Astrocyte of the hippocampus (primary cell): ENCODE measurements around the gene STK4.

ENCODE experiments used
- DNase-seq: peaks from one replicate; pipeline ENCODE4 v3.0.0; 2011; ENCODE audit warnings: low read depth, low spot score

Gene STK4

DNA sequence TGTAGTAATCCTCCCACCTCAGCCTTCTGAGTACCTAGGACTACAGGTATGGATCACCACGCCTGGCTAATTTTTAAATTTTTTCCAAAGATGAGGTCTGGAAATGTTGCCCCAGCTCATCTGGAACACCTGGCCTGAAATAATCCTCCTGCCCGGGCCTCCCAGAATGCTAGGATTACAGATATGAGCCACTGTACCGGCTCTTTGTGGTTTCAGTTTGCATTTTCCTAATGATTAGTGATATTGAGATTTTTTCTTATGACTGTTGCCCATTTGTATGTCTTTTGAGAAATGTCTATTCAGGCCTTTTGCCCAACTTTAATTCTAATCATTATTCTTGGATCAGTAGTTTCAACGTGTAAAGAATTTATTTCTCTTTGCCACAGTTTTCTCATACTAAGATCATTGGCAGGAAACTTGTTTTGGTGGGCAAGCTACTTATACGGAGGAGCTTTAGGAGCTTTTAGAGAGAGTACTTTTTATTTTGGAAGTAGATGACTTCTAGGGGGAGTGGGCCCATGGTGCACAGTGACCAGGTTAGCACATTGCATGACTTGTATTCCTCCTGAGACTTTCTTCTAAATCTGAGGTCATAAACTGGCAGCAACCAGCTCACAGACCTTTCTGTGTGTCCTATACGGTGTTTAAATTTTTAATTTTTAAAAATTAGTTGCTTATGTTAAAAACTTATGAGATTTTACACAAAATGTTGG lies 62.3 kb downstream of the STK4 start:
- DNase-seq: peak; percentile 45

DNA sequence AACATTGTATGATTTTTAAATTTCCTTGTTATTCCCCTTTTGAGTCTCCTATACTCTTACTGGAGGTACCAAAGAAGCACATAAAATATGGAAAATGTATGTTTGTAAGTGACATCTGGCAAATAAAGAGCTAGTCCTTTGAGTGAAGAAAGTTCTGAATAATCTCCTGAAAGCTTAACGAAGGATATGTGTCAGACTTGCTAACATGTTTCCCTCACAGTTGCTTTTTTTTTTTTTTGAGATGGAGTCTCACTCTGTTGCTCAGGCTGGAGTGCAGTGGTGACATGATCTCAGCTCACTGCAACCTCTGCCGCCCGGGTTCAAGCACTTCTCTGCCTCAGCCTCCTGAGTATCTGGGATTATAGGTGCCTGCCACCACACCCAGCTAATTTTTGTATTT lies 63.6 kb downstream of the STK4 start:
- DNase-seq: no peak

DNA sequence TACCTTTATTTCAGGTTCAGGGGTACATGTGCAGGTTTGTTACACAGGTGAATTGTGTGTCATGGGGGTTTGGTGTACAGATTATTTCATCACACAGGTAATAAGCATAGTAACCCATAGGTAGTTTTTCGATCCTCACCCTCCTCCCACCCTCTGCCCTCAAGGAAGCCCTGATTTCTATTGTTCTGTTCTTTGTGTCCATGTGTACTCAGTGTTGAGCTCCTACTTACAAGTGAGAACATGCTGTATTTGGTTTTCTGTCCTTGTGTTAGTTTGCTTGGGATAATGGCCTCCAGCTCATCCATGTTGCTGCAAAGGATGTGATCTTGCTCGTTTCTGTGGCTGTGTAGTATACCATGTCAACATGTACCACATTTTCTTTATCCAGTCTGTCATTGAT lies 66.0 kb downstream of the STK4 start:
- no peak for DNase-seq

DNA sequence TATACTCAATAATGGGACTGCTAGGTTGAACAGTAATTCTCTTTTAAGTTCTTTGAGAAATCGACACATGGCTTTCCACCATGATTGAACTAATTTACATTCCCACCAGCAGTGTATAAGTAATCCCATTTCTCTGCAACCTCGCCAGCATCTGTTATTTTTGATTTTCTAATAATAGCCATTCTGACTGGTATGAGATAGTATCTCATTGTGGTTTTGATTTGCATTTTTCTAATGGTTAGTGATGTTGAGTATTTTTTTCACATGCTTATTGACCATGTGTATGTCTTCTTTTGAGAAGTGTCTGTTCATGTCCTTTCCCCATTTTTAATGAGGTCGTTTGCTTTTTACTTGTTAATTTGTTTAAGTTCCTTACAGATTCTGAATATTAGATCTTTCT lies 66.5 kb downstream of the STK4 start:
- no peak for DNase-seq

DNA sequence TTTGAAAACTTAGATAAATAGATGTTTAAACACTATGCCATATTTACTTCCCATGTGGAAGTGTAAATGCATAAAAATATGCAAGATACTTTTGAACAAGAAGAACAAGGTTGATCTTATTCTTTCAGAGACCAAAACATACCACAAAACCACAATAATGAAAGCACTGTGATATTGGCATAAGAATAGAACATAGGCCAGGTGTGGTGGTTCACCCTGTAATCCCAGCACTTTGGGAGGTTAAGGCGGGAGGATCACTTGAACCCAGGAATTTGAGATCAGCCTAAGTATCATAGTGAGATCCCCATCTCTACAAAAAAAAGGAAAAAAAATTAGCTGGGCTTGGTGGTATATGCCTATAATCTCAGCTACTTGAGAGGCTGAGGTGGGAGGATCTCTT lies 68.1 kb downstream of the STK4 start:
- no peak for DNase-seq

DNA sequence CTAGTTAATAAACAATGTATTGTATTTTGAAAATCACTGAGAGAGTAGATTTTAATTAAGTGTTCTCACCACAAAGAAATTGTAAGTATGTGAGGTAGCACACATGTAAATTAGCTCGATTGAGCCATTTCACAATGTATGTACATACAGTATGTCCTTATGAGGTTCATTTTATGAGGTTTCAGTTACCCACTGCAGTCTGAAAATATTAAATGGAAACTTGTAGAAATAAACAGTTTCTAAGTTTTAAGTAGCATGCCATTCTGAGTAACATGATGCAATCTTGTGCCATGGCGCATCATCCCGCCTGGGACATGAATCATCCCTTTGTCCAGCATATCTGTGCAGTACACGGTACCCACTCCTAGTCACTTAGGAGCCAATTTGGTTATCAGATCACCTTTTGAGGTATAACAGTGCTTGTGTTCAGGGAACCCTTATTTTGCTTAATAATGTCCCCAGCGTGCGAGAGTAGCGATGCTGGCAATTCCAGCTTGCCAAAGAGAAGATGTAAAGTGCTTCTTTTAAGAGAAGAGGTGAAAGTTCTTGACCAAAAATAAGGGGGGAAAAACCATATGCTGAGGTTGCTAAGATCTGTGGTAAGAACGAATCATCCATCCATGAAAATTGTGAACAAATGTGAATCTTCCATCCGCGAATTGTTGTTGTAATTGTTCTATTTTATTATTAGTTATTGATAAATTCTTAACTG lies 69.9 kb downstream of the STK4 start:
- peak; percentile 53 for DNase-seq

DNA sequence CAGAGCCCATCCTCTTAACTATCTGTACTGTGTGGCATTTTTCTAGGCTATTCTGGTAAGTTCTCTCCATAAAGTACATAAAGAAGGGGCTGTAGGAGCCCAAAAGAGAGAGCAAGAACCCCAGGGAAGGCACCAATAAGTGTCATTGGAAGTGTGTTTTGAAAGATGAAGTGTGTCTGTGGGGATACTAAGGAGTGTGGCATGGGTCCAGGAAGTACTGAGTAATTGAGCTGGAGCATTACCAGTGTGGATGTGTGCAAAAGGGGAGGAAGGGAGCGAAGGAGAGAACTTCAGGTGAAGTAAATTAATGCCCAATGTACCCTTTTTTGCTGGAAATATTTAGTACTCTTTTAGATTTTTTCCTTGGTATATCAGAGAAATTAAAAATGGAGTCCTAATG lies 70.7 kb downstream of the STK4 start:
- DNase-seq: peak; percentile 68

DNA sequence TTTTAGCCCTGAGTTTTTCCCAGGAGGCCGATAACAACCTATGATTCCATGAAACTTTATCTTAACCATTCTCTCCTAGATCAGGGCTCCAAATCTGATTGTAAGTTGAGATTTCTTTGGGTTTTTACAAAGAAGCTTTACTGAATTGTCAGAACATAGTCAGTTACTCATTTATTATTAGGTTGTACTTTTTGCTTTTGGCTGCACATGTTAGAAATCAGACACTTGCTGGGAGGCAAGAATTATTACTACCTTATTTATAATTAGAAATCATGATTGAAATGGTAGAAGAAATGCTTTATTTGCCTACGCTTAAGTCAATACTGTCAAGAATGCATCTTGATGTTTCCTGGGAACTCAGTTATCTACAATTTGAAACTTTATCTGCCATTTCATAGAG lies 71.3 kb downstream of the STK4 start:
- DNase-seq: no peak

DNA sequence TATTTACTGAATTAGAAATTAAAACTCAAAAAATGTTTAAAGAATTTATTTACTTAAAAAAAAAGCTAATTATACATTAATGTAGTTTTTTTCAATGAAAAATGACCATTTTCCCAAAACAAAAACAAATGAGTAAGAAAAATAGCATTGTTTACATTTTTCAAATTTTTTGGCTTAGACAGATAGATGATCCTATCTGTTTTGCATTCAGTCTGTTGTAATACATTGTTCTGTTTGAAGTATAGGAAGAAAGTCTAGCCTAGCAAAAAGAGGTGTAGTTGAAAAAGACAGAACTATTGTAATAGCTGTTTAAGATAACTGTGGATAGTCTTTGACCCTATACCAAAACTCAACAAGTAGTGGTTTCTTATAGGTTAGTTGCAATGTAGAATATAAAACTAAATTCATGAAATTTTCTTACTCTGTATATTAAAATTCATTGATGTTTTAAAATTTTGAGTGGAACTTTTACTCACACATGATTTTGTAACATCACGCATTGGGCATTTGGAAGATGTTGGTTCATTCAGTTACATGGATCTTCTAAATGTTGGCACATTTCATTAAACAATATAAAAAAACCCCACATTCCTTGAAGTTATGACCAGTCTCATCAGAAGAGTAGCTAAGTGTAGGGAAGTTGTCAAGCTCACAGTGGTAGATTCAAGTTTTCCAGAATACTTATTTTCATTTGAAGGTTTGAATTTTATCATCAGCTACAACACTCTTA lies 72.6 kb downstream of the STK4 start:
- no peak for DNase-seq

DNA sequence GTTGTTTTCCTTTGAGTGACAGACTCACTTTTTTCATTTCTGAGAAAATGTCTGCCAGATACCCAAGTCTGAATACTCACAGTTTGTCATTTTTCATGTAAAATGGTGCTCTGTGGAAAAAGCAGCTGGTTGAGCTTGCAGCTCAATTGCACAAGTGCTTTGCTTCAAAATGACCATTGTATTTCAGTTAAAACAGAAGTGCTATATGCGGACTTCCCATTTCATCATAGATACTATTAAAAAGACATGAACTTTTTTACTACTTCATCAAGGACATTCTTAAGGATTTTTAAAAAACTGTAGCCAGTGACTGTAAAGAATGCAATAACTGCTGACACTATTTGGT lies 73.1 kb downstream of the STK4 start:
- no peak for DNase-seq

DNA sequence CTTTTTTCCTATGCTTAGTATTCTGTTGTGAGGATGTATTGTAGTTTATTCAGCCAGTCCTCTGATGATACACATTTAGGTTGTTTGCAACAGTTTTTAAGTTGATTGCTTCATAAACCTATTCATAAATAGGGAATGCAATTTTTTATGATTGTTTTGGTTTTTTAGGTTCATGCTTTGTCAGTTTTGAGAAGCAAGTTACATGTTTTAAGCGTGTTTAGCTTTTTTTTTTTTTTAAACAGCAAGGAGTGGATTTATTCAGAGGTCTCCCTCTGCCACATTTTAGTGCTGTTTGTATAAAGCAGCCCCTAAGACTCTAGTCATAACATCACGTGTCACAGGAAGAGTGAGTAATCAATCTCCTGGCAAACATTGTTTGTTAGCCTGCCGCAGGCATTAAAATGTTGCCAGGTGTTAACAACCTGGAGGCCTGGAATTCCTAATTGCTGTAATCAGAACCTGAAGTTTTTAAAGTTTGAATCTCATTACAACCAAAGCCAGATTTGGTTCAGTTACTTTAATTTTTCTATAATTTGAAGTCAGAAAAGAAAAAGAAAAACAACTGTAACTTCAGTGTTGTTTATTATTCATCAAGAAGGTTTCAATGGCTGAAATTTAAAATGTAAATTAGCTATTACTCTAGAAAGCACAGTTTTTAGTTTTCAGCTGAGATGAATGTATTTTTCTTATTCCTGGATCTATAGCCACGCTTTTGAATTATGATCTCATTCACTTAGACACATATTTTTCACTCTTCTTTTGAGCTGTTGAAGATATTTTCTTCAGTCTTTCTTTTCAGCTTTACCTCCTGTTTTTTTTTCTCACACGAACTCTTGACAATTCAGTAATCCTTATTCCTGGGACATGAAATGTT lies 75.4 kb downstream of the STK4 start:
- peak; percentile 66 for DNase-seq

DNA sequence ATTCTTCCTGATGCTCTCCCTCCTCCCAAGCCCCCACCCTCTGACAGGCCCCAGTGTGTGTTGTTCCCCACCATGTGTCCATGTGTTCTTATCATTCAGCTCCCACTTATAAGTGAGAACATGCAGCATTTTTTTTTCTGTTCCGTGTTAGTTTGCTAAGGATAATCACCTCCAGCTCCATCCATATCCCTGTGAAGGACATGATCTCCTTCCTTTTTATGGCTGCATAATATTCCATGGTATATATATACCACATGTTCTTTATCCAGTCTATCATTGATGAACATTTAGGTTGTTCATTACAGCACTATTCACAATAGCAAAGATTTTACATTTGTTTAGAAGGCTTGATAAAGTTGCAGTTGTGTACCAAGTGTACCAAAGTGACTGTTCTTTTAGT lies 76.7 kb downstream of the STK4 start:
- DNase-seq: no peak

DNA sequence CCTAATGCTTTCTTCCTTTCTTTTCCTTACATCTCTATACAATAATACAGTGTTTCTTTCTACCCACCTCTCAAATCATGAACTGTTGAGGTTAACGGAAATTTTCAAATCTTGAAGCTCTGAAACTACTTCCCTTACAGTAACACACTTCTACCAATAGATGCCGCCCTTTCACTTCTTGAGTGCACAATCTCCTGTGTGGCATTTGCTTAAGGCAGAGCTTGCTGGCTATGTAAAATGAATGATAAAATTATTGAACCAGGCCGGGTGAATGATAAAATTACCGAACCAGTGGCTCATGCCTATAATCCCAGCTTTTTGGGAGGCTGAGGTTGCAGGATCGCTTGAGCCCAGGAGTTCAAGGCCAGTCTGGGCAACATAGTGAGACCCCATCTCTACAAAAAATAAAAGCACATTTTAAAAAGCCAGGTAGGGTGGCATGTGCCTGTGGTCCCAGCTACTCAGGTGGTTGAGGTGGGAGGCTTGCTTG lies 77.8 kb downstream of the STK4 start:
- peak; percentile 84 for DNase-seq

DNA sequence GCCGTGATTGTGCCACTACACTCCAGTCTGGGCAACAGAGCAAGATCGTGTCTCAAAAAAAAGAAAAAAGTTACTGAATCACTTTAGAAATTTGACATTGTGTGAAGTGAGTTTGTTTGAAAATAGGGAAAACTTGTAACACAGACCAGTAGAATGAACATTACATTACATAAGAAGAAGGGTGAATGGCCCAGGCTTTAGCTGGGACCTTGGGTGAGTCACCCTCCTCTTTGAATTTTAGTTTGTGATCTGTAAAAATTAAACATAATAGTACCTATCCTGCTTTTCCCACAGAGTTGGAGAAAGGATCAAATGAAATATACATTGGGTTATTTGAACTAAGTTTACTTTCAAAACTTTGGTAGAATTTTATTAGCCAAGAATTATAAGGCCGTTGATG lies 78.3 kb downstream of the STK4 start:
- no peak for DNase-seq

DNA sequence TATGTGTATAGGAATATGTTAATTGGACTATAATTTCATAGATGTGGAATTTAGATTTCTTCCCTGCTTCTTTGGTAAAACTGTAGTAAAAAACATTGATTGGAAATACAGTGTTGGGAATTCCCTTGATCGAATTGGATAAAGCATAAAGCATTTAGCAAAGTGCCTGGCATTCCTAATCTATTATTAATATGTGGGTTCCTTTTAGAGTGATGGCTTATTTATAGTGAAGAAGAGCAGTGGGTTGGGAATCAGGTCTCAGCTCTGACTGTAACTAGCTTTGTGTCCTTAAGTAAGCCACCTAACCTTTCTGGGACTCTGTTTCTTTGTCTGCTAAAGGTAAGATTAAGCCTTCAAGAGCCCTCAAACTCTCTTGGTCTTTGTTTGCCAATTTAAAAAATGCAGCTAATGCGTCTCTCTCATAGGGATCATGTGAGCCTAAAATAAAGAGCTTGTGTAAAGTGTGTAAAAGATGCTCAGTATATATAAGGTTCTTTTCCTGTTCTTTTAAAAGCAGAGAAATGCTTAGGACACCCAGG lies 81.3 kb downstream of the STK4 start:
- DNase-seq: no peak

DNA sequence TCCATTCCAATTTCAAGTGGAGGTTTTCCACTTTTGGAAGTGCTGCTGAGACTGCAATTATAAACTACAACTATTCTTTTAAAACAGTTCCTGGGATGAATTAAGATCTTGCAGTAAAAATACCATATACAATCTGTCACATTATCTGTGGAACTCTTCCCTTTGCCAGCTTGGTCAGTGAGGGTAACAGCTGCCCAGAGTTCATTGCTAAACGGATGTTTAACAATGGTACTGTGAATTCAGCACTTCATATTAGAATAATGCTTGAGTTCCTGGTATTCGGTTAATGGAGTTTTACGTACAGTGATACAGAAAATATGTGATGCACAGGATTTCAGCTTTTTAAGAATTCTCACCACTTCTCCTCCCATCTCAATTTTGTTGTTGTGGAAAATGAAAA lies 83.1 kb downstream of the STK4 start:
- no peak for DNase-seq

DNA sequence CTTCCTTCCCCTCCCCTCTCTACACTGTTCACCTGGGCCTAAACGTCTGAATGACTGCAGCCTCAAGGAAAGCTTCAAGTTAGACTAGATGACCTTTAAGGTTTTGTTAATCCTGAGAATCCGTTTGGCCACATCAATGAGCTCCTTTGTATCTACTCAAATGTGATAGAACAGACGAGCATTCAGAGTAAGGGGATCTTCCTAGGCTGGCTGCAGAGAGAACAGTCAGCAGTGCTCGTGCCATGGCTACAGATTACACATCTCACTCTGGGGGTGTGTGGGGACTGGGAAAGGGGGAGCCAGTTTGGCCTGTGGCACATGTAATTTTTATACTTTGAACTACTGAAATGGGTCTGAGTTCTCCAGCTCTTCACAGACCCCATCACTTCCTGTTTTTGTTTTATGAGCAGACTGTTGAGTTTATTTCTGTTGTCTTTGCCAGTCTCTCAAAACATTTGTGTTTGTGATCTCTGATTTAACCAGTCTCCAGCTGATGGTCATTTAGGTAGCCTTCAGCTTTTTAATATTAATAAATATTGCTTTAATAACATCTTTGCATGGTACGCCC lies 83.7 kb downstream of the STK4 start:
- no peak for DNase-seq

DNA sequence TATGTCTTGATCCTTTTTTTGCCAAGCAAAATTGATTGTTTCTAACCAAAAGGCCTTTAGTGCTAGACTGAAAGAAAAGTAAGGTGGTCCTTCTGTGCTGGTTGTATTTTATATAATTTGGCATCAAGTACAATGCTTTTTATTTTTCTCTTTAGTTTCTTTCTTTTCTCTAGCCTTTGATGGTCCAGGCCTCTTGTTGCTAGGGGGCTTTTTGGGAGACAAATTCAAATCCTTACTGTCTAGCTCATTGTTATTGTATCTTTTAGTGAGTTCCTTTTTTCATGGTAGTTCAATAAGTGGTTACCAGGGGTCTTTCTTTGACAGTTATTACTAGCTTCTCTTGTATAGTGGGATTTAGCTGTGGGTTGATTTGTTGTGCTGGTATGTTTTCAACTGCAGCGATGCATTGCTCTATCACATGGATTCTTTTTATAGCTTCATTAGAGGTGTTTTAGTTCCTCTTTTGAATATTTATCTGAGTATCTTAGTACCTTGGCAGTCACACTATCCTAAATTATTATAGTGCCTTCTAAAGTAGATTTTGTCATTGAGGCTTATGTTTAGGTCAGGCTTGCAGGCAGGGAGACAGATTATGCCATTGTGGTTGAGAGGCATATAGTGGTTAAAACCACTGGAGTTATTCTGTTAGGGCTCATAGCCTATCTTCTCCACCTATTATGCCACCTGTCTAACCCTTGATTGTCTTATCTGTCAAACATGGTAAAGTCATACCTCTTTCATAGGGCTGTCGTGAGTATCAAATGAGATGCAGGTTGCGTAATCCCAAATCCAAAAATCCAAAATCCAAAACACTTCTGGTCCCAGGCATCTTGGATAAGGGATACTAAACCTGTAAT lies 85.1 kb downstream of the STK4 start:
- DNase-seq: no peak

DNA sequence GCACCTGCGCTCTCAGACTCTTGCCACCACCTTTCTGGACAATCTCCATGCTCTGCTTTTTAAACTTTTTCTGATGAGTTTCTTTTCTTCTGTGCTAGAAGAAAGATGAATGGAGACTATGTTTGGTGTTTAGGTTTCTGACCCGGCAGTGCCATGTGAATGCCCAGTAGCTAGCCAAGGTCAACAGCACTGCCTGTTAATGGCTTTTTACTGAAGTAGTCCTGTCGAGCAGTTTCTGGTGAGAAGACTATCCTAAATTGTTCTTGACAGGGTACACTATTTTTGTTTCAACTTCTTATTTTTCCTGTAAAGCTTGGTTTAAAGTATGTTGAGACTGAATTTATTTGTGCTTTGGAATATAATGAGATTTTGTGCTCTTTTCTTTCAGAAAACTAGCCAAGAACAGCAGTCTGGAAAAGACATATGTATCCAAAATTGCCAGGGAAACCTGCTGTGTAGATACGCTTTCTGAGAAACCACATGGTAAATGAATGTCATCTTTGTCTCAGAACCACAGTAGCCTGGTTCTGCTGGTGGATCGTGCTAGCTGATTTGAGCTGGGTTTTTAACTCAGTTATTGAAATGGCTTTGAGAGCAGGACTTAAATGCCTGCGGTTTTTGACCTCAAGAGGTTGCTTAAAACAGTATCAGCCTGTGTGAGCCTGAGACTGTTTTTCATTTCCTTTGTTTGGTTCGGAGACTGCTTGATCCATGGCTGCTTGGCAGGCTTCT lies 86.6 kb downstream of the STK4 start:
- peak; percentile 89 for DNase-seq
